GM12864 (cell line): ENCODE measurements around the gene CTSO.
"Not testable (repeated sequence)": the region's sequence is repeated elsewhere in the genome, so short reads cannot be mapped to it uniquely, and the experiment has no call there.

Source experiments
- DNase-seq: peaks from one replicate; pipeline ENCODE4 v3.0.0-alpha.2; 2011; ENCODE audit warnings: low read depth
- H3K4me3 ChIP-seq: 2 replicates; pipeline ENCODE4 v1.5.1; 2011; ENCODE audit warnings: mild to moderate bottlenecking, low read depth, low read length, control low read depth
- TF ChIP-seq, protein P1 (sequence below): IDR thresholded peaks from 2 replicates; pipeline ENCODE4 v1.5.1; 2011; ENCODE audit warnings: low read depth, mild to moderate bottlenecking, moderate library complexity, low read length, control low read depth, inconsistent platforms; ENCODE audit errors: missing control alignments

CTSO gene

DNA sequence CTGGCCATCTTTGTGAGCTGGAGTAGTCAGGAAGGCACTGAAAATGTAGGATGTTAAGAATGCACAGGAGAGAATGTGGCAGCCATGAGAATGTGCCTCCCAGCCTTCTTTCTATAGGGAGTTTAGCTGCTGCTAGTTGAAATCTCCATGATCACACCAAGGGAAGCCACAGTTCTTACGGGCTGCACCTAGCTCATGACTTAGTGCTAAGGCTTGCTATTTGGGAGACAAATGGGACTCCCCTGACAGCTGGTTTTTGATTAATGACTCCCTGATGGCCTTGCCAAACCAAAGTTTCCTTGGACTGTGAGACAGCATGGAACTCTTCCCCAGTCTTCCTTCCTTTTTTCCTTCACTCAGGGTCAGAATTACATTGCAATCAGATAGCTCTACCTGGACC is 9.2 kb downstream of the CTSO start:
- no peak overlapping the region for H3K4me3 ChIP-seq
- TF ChIP-seq, protein P1, sequence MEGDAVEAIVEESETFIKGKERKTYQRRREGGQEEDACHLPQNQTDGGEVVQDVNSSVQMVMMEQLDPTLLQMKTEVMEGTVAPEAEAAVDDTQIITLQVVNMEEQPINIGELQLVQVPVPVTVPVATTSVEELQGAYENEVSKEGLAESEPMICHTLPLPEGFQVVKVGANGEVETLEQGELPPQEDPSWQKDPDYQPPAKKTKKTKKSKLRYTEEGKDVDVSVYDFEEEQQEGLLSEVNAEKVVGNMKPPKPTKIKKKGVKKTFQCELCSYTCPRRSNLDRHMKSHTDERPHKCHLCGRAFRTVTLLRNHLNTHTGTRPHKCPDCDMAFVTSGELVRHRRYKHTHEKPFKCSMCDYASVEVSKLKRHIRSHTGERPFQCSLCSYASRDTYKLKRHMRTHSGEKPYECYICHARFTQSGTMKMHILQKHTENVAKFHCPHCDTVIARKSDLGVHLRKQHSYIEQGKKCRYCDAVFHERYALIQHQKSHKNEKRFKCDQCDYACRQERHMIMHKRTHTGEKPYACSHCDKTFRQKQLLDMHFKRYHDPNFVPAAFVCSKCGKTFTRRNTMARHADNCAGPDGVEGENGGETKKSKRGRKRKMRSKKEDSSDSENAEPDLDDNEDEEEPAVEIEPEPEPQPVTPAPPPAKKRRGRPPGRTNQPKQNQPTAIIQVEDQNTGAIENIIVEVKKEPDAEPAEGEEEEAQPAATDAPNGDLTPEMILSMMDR, result no peak
- no peak for DNase-seq

DNA sequence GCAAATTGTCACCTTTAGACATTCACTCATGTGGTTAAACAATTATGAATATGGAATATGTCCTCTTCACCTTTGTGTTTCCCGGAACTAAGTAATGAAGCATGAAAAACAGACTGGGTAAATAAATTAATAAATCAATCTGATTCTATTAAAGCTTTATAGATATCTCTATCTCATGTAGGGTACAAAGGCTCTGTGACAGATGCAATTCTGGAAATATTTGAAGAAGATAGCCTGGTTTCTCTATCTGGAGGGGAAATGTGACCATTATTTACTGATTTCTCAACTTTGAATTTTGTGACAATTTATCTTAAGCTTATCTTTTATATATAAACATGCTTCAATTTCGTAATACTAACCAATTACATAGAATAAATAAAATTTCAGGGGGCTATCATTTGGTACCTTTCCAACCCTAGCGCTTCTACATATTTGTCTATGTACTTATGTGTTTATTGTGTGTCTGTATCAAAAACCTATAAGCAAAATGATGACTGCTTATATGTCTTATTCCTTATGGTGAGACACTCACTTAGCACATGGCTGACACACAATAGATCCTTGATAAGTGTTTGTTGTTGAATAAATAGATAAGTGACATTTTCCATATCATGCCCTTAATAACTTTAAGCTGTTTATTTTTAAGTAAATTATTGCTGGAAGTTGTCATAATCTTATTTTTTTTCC is 9.9 kb downstream of the CTSO start:
- TF ChIP-seq, protein P1, result no peak
- H3K4me3 ChIP-seq, result no peak overlapping the region
- DNase-seq, result no peak

DNA sequence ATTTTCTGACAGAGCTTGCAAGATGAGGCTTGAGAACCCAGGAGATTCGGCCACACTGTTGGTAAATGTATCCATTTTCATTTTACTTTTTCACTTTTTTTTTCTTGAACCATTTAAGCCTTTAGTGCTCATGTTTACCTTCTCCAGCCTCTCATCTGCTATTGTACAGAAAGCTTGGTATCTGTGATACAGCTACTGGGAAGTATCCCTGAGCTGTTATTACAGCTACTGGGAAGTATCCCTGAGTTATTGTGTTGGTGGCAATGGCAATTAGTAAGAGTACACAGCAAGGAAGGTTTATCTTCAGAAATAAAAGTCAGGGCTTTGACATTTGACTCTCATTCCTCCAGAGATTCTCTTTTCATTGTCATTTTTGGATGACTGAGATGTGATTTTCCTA is 11.8 kb downstream of the CTSO start:
- DNase-seq, result no peak
- TF ChIP-seq, protein P1, result no peak
- no peak overlapping the region for H3K4me3 ChIP-seq

DNA sequence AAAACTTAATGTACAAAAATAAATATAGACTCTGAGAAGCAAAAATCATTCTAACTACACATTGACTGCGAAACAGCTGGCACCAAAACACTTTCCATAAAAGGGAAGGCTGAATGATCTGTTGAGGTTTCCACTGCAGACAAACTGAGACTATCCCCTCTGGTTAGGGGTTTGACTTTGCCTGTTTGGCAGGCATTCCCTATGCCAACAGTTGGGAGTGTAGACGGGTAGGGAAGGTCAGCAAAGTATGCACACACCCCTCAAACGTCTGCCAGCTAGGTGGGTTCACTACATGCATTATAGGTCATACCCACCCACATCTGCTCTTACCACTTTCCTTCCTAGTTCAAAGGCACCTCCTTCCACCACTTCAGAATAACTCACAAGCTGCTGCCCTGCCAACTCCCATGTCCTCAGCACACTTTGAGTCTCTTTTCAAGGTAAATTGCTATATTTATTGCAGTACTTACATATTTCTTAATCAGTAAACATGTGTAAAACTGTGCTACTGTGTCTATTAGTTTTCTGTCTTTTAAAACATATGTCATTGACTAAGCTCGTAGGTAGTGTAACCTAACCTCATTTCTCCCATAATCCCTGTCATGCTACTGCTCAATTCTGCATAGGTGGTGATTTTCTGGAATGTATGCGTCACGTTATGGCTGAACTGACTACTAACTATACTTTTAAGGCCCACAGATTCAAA is 12.4 kb downstream of the CTSO start:
- no peak overlapping the region for H3K4me3 ChIP-seq
- DNase-seq, result no peak
- TF ChIP-seq, protein P1, result no peak

DNA sequence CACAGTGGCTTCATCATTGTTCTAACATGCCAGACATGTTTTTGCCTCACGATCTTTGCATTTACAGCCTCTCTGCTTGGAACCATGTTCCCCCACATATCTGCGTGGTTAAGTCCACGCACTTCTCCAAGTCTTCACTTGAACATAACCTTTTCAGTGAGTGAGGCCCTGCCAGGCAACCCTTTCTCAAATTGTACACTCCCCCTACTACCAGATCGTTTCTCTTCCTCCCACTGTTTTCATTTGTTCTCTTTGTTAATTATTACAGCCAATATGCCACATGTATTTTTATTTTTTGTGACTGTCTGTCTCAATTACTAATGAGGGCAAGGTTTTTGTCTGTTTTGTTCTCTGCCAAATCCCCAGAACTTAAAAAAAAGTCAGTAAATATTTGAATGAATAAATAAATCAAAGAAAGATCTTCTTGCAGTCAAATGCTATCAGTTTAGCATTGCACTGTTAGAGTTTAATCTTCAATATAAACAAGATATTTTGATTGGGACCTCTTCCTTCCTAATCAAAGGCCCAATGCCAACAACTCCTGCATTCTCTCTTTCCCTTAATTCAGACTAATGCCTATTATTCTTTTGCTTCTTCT is 18.2 kb downstream of the CTSO start:
- DNase-seq, result no peak
- TF ChIP-seq, protein P1, result no peak

DNA sequence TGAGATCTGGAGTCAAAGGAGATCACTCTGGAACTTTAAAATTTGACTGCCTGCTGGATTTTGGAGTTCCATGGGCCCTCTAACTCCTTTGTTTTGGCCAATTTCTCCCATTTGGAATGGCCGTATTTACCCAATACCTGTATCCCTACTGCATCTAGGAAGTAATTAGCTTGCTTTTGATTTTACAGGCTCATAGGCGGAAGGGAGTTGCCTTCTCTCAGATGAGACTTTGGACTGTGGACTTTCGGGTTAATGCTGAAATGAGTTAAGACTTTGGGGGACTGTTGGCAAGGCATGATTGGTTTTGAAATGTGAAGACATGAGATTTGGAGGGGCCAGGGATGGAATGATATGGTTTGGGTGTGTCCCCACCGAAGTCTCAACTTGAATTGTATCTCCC is 19.0 kb downstream of the CTSO start:
- DNase-seq, result not testable (repeated sequence)

More for the DNA sequence above, 18.2 kb downstream of the CTSO start:
- no peak overlapping the region for H3K4me3 ChIP-seq

DNA sequence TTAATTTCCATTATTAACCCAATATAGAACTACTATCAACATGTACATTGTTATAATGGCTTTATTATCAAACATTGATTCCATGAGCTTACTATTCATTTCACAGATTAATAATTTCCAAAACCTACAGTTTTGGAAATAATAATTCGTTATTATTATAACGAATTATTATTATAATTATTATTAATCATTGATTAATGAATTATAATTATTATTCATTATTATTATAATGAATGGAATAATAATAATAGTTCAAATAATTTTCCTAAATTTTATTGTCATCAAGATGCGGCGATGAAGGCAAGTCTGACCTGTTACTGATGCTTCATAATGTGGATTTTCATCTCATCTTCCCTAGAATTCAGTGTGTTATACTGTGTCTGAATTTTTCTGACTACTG is 22.0 kb downstream of the CTSO start:
- H3K4me3 ChIP-seq, result no peak overlapping the region
- DNase-seq, result no peak
- TF ChIP-seq, protein P1, result no peak

More for the DNA sequence above, 19.0 kb downstream of the CTSO start:
- H3K4me3 ChIP-seq, result not testable (repeated sequence)
